ENCODE measurements around the gene ACMSD.

DNA sequence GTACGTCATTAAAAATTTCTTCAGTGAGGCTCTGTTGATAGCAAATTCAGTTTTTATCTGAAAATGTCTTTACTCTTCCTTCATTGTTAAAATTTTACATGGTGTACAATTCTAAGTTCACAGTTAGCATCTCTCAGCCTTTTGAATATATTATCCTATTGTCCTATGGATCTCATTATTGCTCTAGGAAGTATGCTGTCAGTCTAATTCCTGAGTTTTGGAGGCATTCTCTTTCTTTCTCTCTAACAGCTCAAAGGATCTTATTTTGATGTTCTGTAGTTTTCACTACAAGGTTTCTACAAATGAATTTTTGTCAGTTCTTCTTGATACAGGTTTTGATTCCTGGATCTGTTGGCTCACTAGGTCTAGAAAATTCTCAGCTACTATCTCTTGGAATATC, 2.9 kb upstream of the ACMSD start:
- TF ChIP-seq, protein P1, sequence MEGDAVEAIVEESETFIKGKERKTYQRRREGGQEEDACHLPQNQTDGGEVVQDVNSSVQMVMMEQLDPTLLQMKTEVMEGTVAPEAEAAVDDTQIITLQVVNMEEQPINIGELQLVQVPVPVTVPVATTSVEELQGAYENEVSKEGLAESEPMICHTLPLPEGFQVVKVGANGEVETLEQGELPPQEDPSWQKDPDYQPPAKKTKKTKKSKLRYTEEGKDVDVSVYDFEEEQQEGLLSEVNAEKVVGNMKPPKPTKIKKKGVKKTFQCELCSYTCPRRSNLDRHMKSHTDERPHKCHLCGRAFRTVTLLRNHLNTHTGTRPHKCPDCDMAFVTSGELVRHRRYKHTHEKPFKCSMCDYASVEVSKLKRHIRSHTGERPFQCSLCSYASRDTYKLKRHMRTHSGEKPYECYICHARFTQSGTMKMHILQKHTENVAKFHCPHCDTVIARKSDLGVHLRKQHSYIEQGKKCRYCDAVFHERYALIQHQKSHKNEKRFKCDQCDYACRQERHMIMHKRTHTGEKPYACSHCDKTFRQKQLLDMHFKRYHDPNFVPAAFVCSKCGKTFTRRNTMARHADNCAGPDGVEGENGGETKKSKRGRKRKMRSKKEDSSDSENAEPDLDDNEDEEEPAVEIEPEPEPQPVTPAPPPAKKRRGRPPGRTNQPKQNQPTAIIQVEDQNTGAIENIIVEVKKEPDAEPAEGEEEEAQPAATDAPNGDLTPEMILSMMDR (IDR thresholded peaks at IDR 0.05; ENCODE audit: poor library complexity, severe bottlenecking), result no peak
- no peak for TF ChIP-seq RAD21 (conservative IDR thresholded peaks at IDR 0.05)

Data from neural cell (in vitro differentiated cells).